Measurements from ENCODE around the gene PHLDB1.

GRCh38 chr11:118565051-118565450, 42.4 kb upstream of the PHLDB1 start:
- no peak for TF ChIP-seq EZH2 (IDR thresholded peaks at IDR 0.05; ENCODE audit: low read length)
- TF ChIP-seq CTCF (optimal IDR thresholded peaks at IDR 0.05 in 1 of 3, IDR thresholded peaks at IDR 0.05 in 1 of 3, conservative IDR thresholded peaks at IDR 0.05 in 1 of 3; ENCODE audit: extremely low read depth in 1 of 3, insufficient read depth in 2 of 3, low read length in 3 of 3) = no peak

Data from keratinocyte (primary cell).